ENCODE data around the gene CPM. TPM values are rescaled to one million over a fixed set of nuclear protein-coding genes. Genes with fewer than 3 reads are reported as not detected.
"Not testable (repeated sequence)": the region's sequence is repeated elsewhere in the genome, so short reads cannot be mapped to it uniquely, and the experiment has no call there.

CPM gene
- total RNA-seq, 1 donor from 2014 or later = 224 TPM

DNA sequence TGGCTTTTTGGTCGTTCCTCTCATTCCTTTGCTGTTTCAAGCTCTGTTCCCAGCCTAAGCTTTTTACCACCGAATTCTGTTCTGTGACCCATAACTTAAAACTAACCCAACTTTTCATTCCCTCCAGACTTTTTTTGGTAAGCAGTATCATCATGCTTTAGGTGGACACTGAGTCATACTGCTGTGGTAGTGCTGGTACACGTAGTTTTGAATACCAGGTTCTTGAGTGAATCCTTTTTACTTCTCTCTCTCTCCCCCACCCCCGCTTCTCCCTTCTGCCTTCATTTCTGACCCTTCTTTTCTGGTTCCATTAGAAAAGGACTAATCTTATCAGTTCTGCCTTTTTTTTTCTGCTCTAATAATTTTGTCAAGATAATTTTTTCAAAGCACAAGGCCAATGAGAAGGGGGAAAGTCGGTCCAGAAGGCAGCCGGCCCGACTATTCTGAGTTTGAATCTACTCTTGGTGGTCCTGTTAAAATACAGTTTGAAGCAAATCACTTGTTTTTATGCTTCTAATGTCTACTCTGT is 127.3 kb downstream of the CPM start:
- intact Hi-C loops (cut with DNase I) = no loop called here
- H3K9me3 ChIP-seq = no peaks in the 10 kb centered on the region
- no peak for DNase-seq

GRCh38 chr12:68804657-68805591 is 128.0 kb downstream of the CPM start:
- DNase-seq = no peak
- no peak overlapping the region for H3K27ac ChIP-seq
- H3K27me3 ChIP-seq (ENCODE audit: low read depth) = no peaks in the 10 kb centered on the region
- no peak overlapping the region for H3K4me3 ChIP-seq
- no peak for ATAC-seq
- no peaks in the 10 kb centered on the region for H3K9me3 ChIP-seq
- intact Hi-C loops (cut with DNase I) = no loop called here
- TF ChIP-seq, protein P1, sequence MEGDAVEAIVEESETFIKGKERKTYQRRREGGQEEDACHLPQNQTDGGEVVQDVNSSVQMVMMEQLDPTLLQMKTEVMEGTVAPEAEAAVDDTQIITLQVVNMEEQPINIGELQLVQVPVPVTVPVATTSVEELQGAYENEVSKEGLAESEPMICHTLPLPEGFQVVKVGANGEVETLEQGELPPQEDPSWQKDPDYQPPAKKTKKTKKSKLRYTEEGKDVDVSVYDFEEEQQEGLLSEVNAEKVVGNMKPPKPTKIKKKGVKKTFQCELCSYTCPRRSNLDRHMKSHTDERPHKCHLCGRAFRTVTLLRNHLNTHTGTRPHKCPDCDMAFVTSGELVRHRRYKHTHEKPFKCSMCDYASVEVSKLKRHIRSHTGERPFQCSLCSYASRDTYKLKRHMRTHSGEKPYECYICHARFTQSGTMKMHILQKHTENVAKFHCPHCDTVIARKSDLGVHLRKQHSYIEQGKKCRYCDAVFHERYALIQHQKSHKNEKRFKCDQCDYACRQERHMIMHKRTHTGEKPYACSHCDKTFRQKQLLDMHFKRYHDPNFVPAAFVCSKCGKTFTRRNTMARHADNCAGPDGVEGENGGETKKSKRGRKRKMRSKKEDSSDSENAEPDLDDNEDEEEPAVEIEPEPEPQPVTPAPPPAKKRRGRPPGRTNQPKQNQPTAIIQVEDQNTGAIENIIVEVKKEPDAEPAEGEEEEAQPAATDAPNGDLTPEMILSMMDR (IDR thresholded peaks at IDR 0.05) = no peak
- H3K36me3 ChIP-seq = peaks cover 8% of the 10 kb centered on the region
- peaks cover 14% of the 10 kb centered on the region for H3K4me1 ChIP-seq

More for the DNA sequence above, 127.3 kb downstream of the CPM start:
- Histone ChIP-seq H3K27ac (no peak overlapping the region), H3K4me1 (peaks cover 19% of the 10 kb centered on the region), H3K27me3 (ENCODE audit: low read depth) (no peaks in the 10 kb centered on the region), H3K4me3 (no peak overlapping the region), H3K36me3 (peaks cover 15% of the 10 kb centered on the region)
- TF ChIP-seq, protein P1 (IDR thresholded peaks at IDR 0.05) = no peak
- no peak for ATAC-seq

DNA sequence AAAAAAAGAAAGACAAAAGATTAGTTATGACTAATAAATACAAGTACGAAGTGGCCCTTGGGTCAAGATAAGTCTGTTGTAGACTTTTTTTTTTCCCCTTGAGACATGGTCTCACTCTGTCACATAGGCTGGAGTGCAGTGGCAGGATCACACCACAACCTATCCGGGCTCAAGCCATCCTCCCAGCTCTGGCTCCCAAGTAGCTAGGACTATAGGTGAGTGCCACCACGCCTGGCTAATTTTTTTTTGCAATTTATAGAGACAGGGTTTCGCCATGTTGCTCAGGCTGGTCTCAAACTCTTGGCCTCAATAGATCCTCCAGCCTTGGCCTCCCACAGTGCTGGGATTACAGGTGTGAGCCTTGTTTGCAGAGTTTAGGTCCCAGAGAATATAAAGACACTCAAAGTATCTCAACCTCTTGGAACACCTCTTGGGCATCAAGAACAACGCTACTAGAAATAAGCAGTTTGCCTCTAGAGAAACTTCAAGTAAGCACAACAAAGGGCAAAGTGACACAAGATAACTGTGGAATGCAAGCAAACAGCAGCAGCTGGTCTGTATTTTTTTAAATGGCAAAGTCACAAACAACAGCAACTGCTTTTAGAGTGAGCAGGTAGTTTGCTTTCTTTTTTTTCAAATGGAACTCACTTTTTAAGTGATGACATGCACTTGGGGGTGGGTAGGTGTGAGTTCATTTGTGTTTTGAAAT is 128.9 kb downstream of the CPM start:
- H3K4me1 ChIP-seq = peaks cover 6% of the 10 kb centered on the region
- no peaks in the 10 kb centered on the region for H3K36me3 ChIP-seq
- no peak overlapping the region for H3K27ac ChIP-seq
- TF ChIP-seq, protein P1 (IDR thresholded peaks at IDR 0.05) = no peak
- no peaks in the 10 kb centered on the region for H3K9me3 ChIP-seq
- DNase-seq (no peak), ATAC-seq (no peak)
- no peak overlapping the region for H3K4me3 ChIP-seq
- intact Hi-C loops (cut with DNase I) = no loop called here
- H3K27me3 ChIP-seq (ENCODE audit: low read depth) = no peaks in the 10 kb centered on the region

- H3K9me3 ChIP-seq; intact Hi-C loops (cut with DNase I); ATAC-seq; H3K4me1 ChIP-seq; H3K4me3 ChIP-seq; H3K27me3 ChIP-seq (ENCODE audit: low read depth); H3K27ac ChIP-seq; H3K36me3 ChIP-seq; DNase-seq: not testable (repeated sequence)
Measured at GRCh38 chr12:68802911-68803651, 129.9 kb downstream of the CPM start.

DNA sequence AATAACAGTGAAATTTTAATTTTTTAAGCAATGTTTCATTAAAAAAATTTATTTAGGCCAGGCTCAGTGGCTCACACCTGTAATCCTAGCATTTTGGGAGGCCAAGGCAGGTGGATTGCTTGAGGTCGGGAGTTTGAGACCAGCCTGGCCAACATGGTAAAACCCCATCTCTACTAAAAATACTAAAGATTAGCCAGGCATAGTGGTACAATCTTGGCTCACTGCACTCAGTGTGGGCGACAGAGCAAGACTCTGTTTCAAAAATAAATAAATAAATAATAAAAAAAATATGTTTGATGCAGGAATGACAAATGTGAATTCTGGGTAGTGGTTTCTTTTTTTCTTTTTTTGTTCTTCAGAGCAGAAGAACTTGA is 130.6 kb downstream of the CPM start:
- H3K27ac ChIP-seq; DNase-seq; H3K4me1 ChIP-seq; H3K9me3 ChIP-seq; H3K36me3 ChIP-seq; H3K4me3 ChIP-seq; H3K27me3 ChIP-seq (ENCODE audit: low read depth); intact Hi-C loops (cut with DNase I); ATAC-seq: not testable (repeated sequence)

Other genes with a start within 250 kb of the CPM start
- gene NUP107, start 246.2 kb downstream of the CPM start, total RNA-seq = 30.2 TPM
- gene SLC35E3, start 187.0 kb downstream of the CPM start, total RNA-seq = 16.5 TPM
- 136 TPM for gene MDM2, start 125.0 kb downstream of the CPM start, total RNA-seq